ENCODE data around the gene LCP2.

LCP2 gene

GRCh38 chr5:170297589-170298462 is at the start of gene LCP2:
Gene LCP2, minus strand, starts transcription at chr5:170297777. Its CDS starts 166 bp downstream, at chr5:170297611.
- no peak for DNase-seq

GRCh38 chr5:170347022-170347567 is 49.5 kb upstream of the LCP2 start:
- DNase-seq = no peak

- no peak for DNase-seq
Measured at GRCh38 chr5:170345971-170346370, 48.4 kb upstream of the LCP2 start.

- DNase-seq = no peak
Measured at GRCh38 chr5:170343177-170343576, 45.6 kb upstream of the LCP2 start.

- DNase-seq = no peak
Measured at GRCh38 chr5:170342153-170342725, 44.7 kb upstream of the LCP2 start.

GRCh38 chr5:170341545-170341944 is 44.0 kb upstream of the LCP2 start:
- DNase-seq = no peak

- DNase-seq = no peak
Measured at GRCh38 chr5:170339780-170340167, 42.2 kb upstream of the LCP2 start.

- DNase-seq = no peak
Measured at GRCh38 chr5:170338933-170339779, 41.6 kb upstream of the LCP2 start.

- no peak for DNase-seq
Measured at GRCh38 chr5:170338291-170338690, 40.7 kb upstream of the LCP2 start.

- no peak for DNase-seq
Measured at GRCh38 chr5:170337045-170337733, 39.6 kb upstream of the LCP2 start.

- DNase-seq = no peak
Measured at GRCh38 chr5:170336065-170336464, 38.5 kb upstream of the LCP2 start.

GRCh38 chr5:170334626-170335025 is 37.0 kb upstream of the LCP2 start:
- no peak for DNase-seq

GRCh38 chr5:170333161-170333910 is 35.8 kb upstream of the LCP2 start:
- DNase-seq = no peak

- DNase-seq = no peak
Measured at GRCh38 chr5:170332058-170332457, 34.5 kb upstream of the LCP2 start.

GRCh38 chr5:170330568-170331054 is 33.0 kb upstream of the LCP2 start:
- DNase-seq = no peak

- DNase-seq = no peak
Measured at GRCh38 chr5:170329524-170329923, 31.9 kb upstream of the LCP2 start.

- DNase-seq = no peak
Measured at GRCh38 chr5:170327829-170328228, 30.3 kb upstream of the LCP2 start.

GRCh38 chr5:170327168-170327567 is 29.6 kb upstream of the LCP2 start:
- no peak for DNase-seq

GRCh38 chr5:170319301-170319700 is 21.7 kb upstream of the LCP2 start:
- no peak for DNase-seq

GRCh38 chr5:170317499-170317898 is 19.9 kb upstream of the LCP2 start:
- DNase-seq = no peak

GRCh38 chr5:170316937-170317336 is 19.4 kb upstream of the LCP2 start:
- no peak for DNase-seq

GRCh38 chr5:170315154-170315553 is 17.6 kb upstream of the LCP2 start:
- no peak for DNase-seq
